ENCODE measurements around the gene CYCS. TPM values are rescaled to one million over a fixed set of nuclear protein-coding genes. Genes with fewer than 3 reads are reported as not detected.
"Not testable (repeated sequence)": the region's sequence is repeated elsewhere in the genome, so short reads cannot be mapped to it uniquely, and the experiment has no call there.

The CYCS gene
- total RNA-seq, 1 donor: 22.8 TPM

GRCh38 chr7:25119102-25119501, 6.0 kb downstream of the CYCS start:
- peaks cover 16% of the 10 kb centered on the region for H3K4me1 ChIP-seq (ENCODE audit: insufficient read depth, low read length)

GRCh38 chr7:25118048-25118753, 6.9 kb downstream of the CYCS start:
- H2AFZ ChIP-seq (ENCODE audit: low read length): no peak overlapping the region
- H3K27ac ChIP-seq (ENCODE audit: low read depth, low read length): no peak overlapping the region
- H3K4me2 ChIP-seq (ENCODE audit: insufficient read depth, low read length): no peak overlapping the region
- H3K36me3 ChIP-seq (ENCODE audit: insufficient read depth, low read length): peaks cover 28% of the 10 kb centered on the region
- H3K4me1 ChIP-seq (ENCODE audit: insufficient read depth, low read length): peaks cover 11% of the 10 kb centered on the region
- H3K4me3 ChIP-seq (ENCODE audit: insufficient read depth, low read length): no peak overlapping the region
- no peaks in the 10 kb centered on the region for H3K9me3 ChIP-seq (ENCODE audit: low read depth, low read length)
- no peaks in the 10 kb centered on the region for H3K27me3 ChIP-seq (ENCODE audit: insufficient read depth, low read length)
- peaks cover 4% of the 10 kb centered on the region for H4K20me1 ChIP-seq (ENCODE audit: insufficient read depth, low read length)
- peaks cover 10% of the 10 kb centered on the region for H3K79me2 ChIP-seq (ENCODE audit: insufficient read depth, low read length)
- no peak for TF ChIP-seq CTCF (IDR thresholded peaks at IDR 0.05; ENCODE audit: extremely low read depth, low read depth, low read length)
- no peak for DNase-seq (ENCODE audit: insufficient read length, low spot score, missing footprints)

More at GRCh38 chr7:25119102-25119501, 6.0 kb downstream of the CYCS start:
- TF ChIP-seq CTCF (IDR thresholded peaks at IDR 0.05; ENCODE audit: extremely low read depth, low read depth, low read length): no peak
- H3K4me3 ChIP-seq (ENCODE audit: insufficient read depth, low read length): no peak overlapping the region
- H2AFZ ChIP-seq (ENCODE audit: low read length): no peak overlapping the region
- H3K27ac ChIP-seq (ENCODE audit: low read depth, low read length): no peak overlapping the region
- peaks cover 16% of the 10 kb centered on the region for H3K79me2 ChIP-seq (ENCODE audit: insufficient read depth, low read length)
- no peak for DNase-seq (ENCODE audit: insufficient read length, low spot score, missing footprints)
- H3K4me2 ChIP-seq (ENCODE audit: insufficient read depth, low read length): no peak overlapping the region
- peaks cover 28% of the 10 kb centered on the region for H3K36me3 ChIP-seq (ENCODE audit: insufficient read depth, low read length)
- peaks cover 5% of the 10 kb centered on the region for H4K20me1 ChIP-seq (ENCODE audit: insufficient read depth, low read length)
- H3K27me3 ChIP-seq (ENCODE audit: insufficient read depth, low read length): no peaks in the 10 kb centered on the region
- no peaks in the 10 kb centered on the region for H3K9me3 ChIP-seq (ENCODE audit: low read depth, low read length)

- Histone ChIP-seq H3K4me2 (ENCODE audit: insufficient read depth, low read length) (no peak overlapping the region), H2AFZ (ENCODE audit: low read length) (no peak overlapping the region), H3K27ac (ENCODE audit: low read depth, low read length) (no peak overlapping the region), H3K36me3 (ENCODE audit: insufficient read depth, low read length) (peaks cover 25% of the 10 kb centered on the region), H4K20me1 (ENCODE audit: insufficient read depth, low read length) (peaks cover 4% of the 10 kb centered on the region), H3K4me3 (ENCODE audit: insufficient read depth, low read length) (no peak overlapping the region), H3K4me1 (ENCODE audit: insufficient read depth, low read length) (peaks cover 8% of the 10 kb centered on the region), H3K27me3 (ENCODE audit: insufficient read depth, low read length) (no peaks in the 10 kb centered on the region), H3K79me2 (ENCODE audit: insufficient read depth, low read length) (peaks cover 10% of the 10 kb centered on the region), H3K9me3 (ENCODE audit: low read depth, low read length) (no peaks in the 10 kb centered on the region)
- no peak for DNase-seq (ENCODE audit: insufficient read length, low spot score, missing footprints)
- TF ChIP-seq CTCF (IDR thresholded peaks at IDR 0.05; ENCODE audit: extremely low read depth, low read depth, low read length): no peak
Observed at GRCh38 chr7:25117226-25118047, 7.6 kb downstream of the CYCS start.

- Histone ChIP-seq H3K79me2 (ENCODE audit: insufficient read depth, low read length) (peaks cover 4% of the 10 kb centered on the region), H2AFZ (ENCODE audit: low read length) (no peak overlapping the region)
Observed at GRCh38 chr7:25116621-25117020, 8.4 kb downstream of the CYCS start.

GRCh38 chr7:25110514-25110913, 14.5 kb downstream of the CYCS start:
- not testable (repeated sequence) for H3K79me2 ChIP-seq (ENCODE audit: insufficient read depth, low read length); H3K4me1 ChIP-seq (ENCODE audit: insufficient read depth, low read length); H3K4me2 ChIP-seq (ENCODE audit: insufficient read depth, low read length); DNase-seq (ENCODE audit: insufficient read length, low spot score, missing footprints); H3K9me3 ChIP-seq (ENCODE audit: low read depth, low read length); H4K20me1 ChIP-seq (ENCODE audit: insufficient read depth, low read length); H2AFZ ChIP-seq (ENCODE audit: low read length); H3K36me3 ChIP-seq (ENCODE audit: insufficient read depth, low read length); H3K27ac ChIP-seq (ENCODE audit: low read depth, low read length); H3K4me3 ChIP-seq (ENCODE audit: insufficient read depth, low read length); H3K27me3 ChIP-seq (ENCODE audit: insufficient read depth, low read length)

More at GRCh38 chr7:25116621-25117020, 8.4 kb downstream of the CYCS start:
- Histone ChIP-seq H3K4me2 (ENCODE audit: insufficient read depth, low read length) (no peak overlapping the region), H3K27ac (ENCODE audit: low read depth, low read length) (no peak overlapping the region), H3K36me3 (ENCODE audit: insufficient read depth, low read length) (peaks cover 18% of the 10 kb centered on the region), H3K4me3 (ENCODE audit: insufficient read depth, low read length) (no peak overlapping the region), H4K20me1 (ENCODE audit: insufficient read depth, low read length) (peaks cover 4% of the 10 kb centered on the region), H3K27me3 (ENCODE audit: insufficient read depth, low read length) (no peaks in the 10 kb centered on the region), H3K9me3 (ENCODE audit: low read depth, low read length) (no peaks in the 10 kb centered on the region), H3K4me1 (ENCODE audit: insufficient read depth, low read length) (peaks cover 7% of the 10 kb centered on the region)
- no peak for TF ChIP-seq CTCF (IDR thresholded peaks at IDR 0.05; ENCODE audit: extremely low read depth, low read depth, low read length)
- no peak for DNase-seq (ENCODE audit: insufficient read length, low spot score, missing footprints)
